Glomerular endothelial cell (primary cell): ENCODE measurements around the gene DUSP10. TPM values are rescaled to one million over a fixed set of nuclear protein-coding genes. Genes with fewer than 3 reads are reported as not detected.

Experiments used
- DNase-seq: peaks from one replicate; pipeline ENCODE4 v3.0.0-alpha.2; 2011; ENCODE audit warnings: low read depth, low spot score; ENCODE audit errors: extremely low read depth
- total RNA-seq: library from RNA; depleted of rRNA; stranded (reverse); fragments of >200 nt; gene quantifications from 2 replicates; pipeline ENCODE4 v1.2.3, GENCODE V29; 2015

The DUSP10 gene
- total RNA-seq, 1 donor from 2014 or later = 5.4 TPM

DNA sequence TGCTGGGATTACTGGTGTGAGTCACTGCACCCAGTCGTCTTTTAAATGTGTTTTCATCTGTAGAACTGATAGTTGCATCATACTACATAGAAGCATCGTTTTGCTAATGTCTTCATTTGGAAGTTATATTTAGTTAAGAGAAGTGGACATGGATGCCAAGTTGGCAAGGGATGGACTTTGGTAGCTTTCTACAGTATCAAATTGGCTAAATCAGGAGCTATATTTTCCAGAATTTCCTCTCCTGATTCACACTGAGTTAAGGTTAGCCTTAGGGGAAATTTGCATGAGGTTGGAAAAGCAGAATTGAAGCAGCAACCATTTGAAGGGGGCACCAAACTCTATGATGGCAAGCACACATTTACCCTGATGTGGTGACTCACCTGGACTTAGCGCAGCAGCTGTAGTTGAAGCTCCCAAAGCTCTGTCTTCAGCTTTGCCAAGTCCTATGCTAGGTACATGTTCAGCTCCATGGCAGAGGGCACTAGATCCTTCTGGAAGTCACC lies 43.9 kb downstream of the DUSP10 start:
- DNase-seq = no peak

- no peak for DNase-seq
These were observed 45.0 kb downstream of the DUSP10 start for GRCh38 chr1:221696718-221697461.

DNA sequence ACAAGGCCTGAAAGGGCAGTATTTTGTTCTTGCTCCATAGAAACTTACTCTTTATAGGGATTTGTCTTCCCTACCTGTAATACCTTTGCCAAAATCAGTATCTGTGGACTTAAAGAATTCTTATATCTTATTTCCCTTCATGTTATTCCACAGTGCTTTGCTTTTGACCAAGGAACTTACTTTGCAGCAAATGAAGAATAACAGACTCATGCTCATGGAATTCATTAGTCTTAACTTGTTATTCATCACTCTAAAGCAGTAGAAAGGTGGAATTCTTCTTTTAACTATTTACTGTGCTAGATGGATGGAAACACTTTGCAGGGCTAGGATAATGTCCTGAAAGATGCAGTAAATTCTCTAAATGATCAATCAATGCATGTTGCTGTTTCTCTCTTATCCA lies 45.9 kb downstream of the DUSP10 start:
- DNase-seq = no peak

DNA sequence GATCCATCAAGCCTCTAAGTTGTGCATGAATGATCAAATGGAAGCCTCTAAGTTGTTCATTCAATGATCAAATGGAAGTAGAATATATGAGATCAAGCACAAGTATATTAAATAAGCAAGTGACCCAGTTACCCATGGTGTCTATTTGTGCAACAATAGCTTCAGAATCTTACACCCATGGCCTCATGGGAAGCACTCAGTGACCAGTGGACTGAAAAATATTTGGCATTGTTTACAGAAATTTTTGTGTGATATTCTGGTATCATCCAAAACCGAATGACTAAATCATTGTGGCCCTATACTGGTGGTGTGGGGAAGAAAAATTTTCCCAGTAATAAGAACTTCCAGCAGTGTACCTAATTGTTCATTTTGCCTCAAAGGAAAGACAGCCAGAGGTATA lies 46.6 kb downstream of the DUSP10 start:
- no peak for DNase-seq

GRCh38 chr1:221694109-221694508 lies 47.8 kb downstream of the DUSP10 start:
- DNase-seq = no peak

- no peak for DNase-seq
These were observed 48.8 kb downstream of the DUSP10 start for GRCh38 chr1:221693087-221693486.

- no peak for DNase-seq
These were observed 49.2 kb downstream of the DUSP10 start for GRCh38 chr1:221692643-221693042.

DNA sequence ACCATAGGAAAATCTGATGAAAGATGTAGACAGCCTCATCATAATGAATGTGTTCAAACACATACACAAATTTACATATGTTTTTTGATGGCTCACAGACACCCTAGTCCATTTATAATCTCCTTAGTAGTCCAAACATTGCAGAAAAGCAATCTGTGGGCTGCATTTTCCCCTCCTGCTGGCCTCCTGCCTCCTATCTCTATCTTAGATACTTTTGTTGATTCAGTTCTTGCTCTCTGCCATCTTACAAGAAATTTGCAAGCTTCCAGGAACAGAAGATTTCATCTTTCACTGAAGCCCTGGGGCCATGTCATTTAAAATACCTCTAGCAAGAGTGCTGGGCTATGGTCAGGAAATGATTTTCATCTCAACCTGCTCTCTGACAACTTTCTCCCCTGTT lies 50.6 kb downstream of the DUSP10 start:
- DNase-seq = no peak

- no peak for DNase-seq
These were observed 51.0 kb downstream of the DUSP10 start for GRCh38 chr1:221690858-221691257.

DNA sequence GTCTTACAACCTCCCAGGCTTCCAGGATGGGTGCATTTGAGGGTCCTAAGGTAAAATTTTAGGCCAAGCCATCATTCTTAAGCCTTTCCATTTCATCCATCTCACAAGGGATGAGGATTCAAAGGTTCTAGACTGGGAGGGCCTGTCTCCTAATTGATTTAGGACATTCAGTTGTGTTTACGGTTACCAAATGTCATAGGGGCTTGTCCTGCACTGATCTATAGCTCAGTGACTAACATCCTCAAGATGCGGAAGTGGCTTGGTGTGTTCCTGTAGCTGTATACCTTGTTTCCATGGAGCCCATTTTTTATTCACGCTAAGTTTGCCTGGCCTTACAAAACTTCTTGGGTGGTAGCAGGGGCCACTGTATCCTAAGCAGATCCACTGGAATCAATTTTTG lies 52.8 kb downstream of the DUSP10 start:
- no peak for DNase-seq

GRCh38 chr1:221688488-221688843 lies 53.4 kb downstream of the DUSP10 start:
- no peak for DNase-seq

DNA sequence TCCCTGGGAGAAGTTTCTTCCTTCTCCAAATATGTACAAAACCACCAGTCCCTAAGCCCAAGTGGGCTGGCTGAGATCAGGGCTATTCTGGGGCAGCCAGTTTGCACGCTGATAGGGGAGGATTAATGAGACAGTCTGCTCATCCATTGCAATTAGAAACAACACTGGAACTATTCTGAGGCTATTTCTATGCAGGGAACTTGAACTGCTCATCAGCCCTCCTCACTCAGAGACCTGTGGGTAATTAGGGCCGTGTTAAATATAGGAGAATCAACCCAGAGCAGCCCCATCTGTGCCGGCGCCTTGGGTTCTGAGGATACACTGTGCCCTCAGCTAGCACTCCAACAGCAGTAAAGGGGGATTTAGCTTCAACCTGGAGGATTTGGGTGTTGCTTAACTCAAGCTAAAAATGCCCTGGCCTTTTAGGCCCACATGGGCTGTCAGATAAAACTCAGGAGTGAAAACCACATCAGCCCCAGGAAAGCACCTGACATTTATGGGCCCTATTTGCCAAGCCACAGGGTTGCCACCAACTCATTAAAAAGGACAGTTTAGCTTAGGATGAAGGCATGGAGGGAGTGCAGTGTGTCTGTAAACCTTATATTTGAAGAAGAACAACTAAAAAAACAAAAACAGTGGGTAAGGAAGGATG lies 53.9 kb downstream of the DUSP10 start:
- no peak for DNase-seq

DNA sequence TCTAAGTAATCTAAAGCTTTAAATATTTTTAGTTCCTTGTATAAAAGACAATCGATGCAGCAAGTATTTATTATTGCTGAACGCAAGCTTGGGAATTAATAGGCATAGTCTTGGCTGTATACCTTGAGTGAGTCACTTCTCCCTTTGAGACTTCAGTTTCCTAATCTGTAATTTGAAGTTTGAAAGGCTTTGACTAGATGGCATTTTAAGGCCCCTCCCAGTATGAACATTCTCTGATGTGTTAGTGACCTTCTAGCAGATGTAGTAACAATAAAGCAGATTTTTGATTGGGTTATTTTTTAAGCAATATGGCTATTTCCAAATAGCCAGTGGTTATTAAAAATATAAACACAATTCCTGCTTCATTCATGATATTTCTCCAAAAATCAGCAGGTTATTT lies 58.2 kb downstream of the DUSP10 start:
- DNase-seq = no peak

- DNase-seq = no peak
These were observed 61.8 kb downstream of the DUSP10 start for GRCh38 chr1:221680085-221680484.

GRCh38 chr1:221678014-221678413 lies 63.9 kb downstream of the DUSP10 start:
- no peak for DNase-seq

DNA sequence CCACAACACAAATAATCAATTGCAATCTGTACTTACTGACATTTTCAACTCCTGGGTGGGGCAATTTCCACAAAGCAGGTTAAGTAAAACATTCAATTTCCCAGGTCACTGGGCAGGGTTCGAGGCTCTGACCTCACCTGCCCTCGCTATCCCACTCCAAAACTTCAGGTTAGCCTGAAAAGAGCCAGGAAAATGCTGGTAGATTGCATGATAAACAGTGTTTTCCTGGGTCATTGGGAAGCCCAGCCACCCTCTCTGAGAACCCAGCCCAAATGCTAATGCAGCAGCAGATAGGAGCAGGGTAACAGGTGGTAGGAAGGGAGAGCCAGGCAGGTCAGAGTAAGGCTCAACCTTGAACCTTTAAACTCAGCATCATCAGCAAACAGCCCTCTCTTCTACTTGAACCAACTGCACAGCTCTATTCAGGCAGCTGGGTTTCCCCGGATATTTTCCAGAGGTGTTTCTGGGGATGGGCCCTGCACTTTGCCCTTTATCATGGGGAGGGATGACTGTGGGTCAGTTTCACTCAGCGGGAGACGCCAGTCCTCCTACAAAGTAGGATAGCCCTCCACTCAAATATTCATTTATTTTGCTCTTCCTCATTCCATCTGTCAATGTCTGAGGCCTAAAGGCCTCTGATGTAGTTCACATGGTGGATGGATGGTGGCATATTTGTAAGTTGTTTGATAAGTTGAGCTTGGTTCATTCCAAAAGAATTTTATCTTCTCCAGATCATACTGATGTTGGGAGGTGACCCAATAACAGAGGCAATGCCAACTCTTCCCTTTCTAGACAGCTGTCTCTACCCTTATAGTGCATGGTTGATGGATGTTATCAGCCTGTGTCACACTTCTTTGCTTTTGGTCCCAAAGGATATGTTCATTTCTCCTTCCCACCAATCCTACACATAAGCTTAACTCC lies 65.7 kb downstream of the DUSP10 start:
- DNase-seq = no peak

GRCh38 chr1:221672965-221673364 lies 68.9 kb downstream of the DUSP10 start:
- DNase-seq = no peak

- peak; percentile 41 for DNase-seq
These were observed 69.6 kb downstream of the DUSP10 start for GRCh38 chr1:221672239-221672645.

DNA sequence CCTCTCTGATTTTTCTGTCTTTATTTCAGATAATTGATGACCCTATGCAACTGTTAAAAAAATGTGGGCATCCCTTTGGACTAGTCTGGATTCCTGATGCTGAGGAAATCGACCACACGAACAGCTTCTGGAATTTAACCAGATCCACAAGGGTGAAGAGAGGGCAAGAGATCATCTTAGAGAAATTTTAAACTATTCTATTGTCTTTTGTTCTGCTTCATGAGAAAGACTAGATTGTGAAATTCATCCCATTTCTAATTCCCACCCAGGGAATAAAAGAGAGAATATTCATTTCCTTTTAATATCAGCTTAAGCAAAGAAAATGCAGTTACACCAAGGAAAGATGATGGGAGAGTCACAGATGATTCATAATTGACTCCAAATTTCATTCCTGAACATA lies 71.8 kb downstream of the DUSP10 start:
- DNase-seq = no peak

- no peak for DNase-seq
These were observed 72.4 kb downstream of the DUSP10 start for GRCh38 chr1:221669441-221669840.

DNA sequence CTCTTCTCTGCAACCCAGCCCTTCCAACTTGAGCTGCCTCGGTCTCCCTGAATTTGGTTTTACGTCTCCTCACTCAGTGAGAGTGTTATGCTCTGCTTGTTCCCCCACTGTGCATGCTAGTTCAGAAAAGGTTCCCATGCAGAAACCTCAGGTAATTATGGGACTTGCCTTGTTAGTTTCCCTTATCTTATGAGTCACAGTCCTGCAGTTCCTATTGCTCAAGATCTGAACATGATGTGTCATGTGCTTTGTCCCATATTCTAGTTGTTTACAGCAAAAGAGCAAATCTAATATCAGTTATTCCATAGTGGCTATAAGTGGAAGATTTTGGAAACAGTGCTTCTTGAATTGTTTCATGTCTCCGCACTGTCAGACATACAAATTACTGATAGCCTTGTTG lies 74.4 kb downstream of the DUSP10 start:
- no peak for DNase-seq
